GM12878 (cell line): ENCODE measurements around the gene PYGB. TPM values are rescaled to one million over a fixed set of nuclear protein-coding genes. Genes with fewer than 3 reads are reported as not detected.

Experiments
- ATAC-seq: fragments of 200-7000 bp; cut with Tn5 transposase; 3 replicates; pipeline ENCODE4 v1.9.1; 2020; ENCODE audit warnings: mild to moderate bottlenecking, moderate library complexity
- BruUV-seq: library from RNA; stranded (reverse); fragments of 400-500 nt; replicated peaks from 2 replicates; lab custom pipeline; 2021; lab: Mats Ljungman, UMichigan
- CTCF ChIA-PET: fragments of 300-600 bp; sonication (Branson Sonifier 250); formaldehyde crosslinking; extraction: SDS; loops from one replicate; lab custom pipeline; 2021; ENCODE audit warnings: inconsistent platforms; lab: Yijun Ruan, JAX
- POLR2A ChIA-PET: fragments of 350-600 bp; formaldehyde crosslinking; extraction: SDS; loops from one replicate; lab custom pipeline; 2021; ENCODE audit warnings: inconsistent platforms; lab: Charles Lee
- RAD21 ChIA-PET: fragments of 300-600 bp; sonication (Branson Sonifier 250); formaldehyde crosslinking; loops from one replicate; lab custom pipeline; 2023; ENCODE audit warnings: antibody characterized with exemption; ENCODE audit not compliant: unreplicated experiment; lab: Charles Lee
- SMC1A ChIA-PET: fragments of 300-600 bp; sonication (Branson Sonifier 250); formaldehyde crosslinking; loops from one replicate; lab custom pipeline; 2023; ENCODE audit not compliant: unreplicated experiment, uncharacterized antibody; lab: Charles Lee
- DNase-seq: peaks from one replicate; pipeline ENCODE4 v3.0.0-alpha.2; 2011; ENCODE audit warnings: low read depth, low spot score
- FAIRE-seq: peaks from 3 replicates; lab custom pipeline; 2011; peaks lifted over from hg19 to GRCh38; lab: Jason Lieb, UNC
- H2AFZ ChIP-seq: 2 replicates; pipeline ENCODE4 v1.6.0; 2011; ENCODE audit warnings: low read depth, low read length, control low read depth; ENCODE audit not compliant: control insufficient read depth
- H3K27ac ChIP-seq: 2 replicates; pipeline ENCODE4 v1.5.1; 2011; ENCODE audit warnings: control low read depth; ENCODE audit not compliant: control insufficient read depth, insufficient read depth
- H3K27me3 ChIP-seq, 2 experiments: replicated peaks in 1 of 2; 2 replicates each; pipeline versions ENCODE4 v1.6.0 to v1.6.1; 2011; ENCODE audit warnings: low read length in 1 of 2; ENCODE audit not compliant: control insufficient read depth in 2 of 2, insufficient read depth in 2 of 2
- H3K36me3 ChIP-seq, 2 experiments: 2 replicates each; pipeline ENCODE4 v1.5.1; 2011; ENCODE audit warnings: low read length in 1 of 2; ENCODE audit not compliant: control insufficient read depth in 2 of 2, insufficient read depth in 2 of 2
- H3K4me1 ChIP-seq: 2 replicates; pipeline ENCODE4 v1.6.1; 2011; ENCODE audit warnings: mild to moderate bottlenecking, low read length, moderate library complexity, mixed read lengths; ENCODE audit not compliant: control insufficient read depth, insufficient read depth
- H3K4me2 ChIP-seq: 2 replicates; pipeline ENCODE4 v1.6.0; 2011; ENCODE audit warnings: control low read depth; ENCODE audit not compliant: control insufficient read depth, insufficient read depth
- H3K4me3 ChIP-seq: fragments of 200-600 bp; sonication (generic); 2 replicates; pipeline ENCODE4 v1.5.1; 2016
- H3K79me2 ChIP-seq: 2 replicates; pipeline ENCODE4 v1.6.0; 2011; ENCODE audit warnings: low read length; ENCODE audit not compliant: control insufficient read depth, insufficient read depth
- H3K9ac ChIP-seq: 2 replicates; pipeline ENCODE4 v1.8.0; 2011; ENCODE audit warnings: low read length, control low read depth, mixed read lengths; ENCODE audit not compliant: control insufficient read depth, insufficient read depth
- H3K9me3 ChIP-seq: replicated peaks from 3 replicates; pipeline ENCODE4 v1.5.1; 2011; ENCODE audit warnings: mild to moderate bottlenecking, low read length; ENCODE audit not compliant: control insufficient read depth, insufficient read depth
- H4K20me1 ChIP-seq: 2 replicates; pipeline ENCODE4 v1.6.0; 2011; ENCODE audit not compliant: control insufficient read depth, insufficient read depth
- ATF7 ChIP-seq: fragments of 450-650 bp; IDR thresholded peaks from 2 replicates; pipeline ENCODE4 v1.6.1; 2016; ENCODE audit warnings: low read depth, mild to moderate bottlenecking
- E2F4 ChIP-seq: IDR thresholded peaks from 2 replicates; pipeline ENCODE4 v1.6.1; 2012; ENCODE audit warnings: low read depth, low read length, improper control_type of control experiment
- HDAC2 ChIP-seq: fragments of 200-600 bp; sonication (generic); IDR thresholded peaks from 2 replicates; pipeline ENCODE4 v1.6.1; 2017
- HDGF ChIP-seq: fragments of 450-650 bp; IDR thresholded peaks from 2 replicates; pipeline ENCODE4 v1.6.1; 2016; ENCODE audit warnings: antibody characterized with exemption
- JUND ChIP-seq: IDR thresholded peaks from 2 replicates; pipeline ENCODE4 v1.6.1; 2012; ENCODE audit warnings: low read depth, mild to moderate bottlenecking, low read length, improper control_type of control experiment, moderate library complexity
- KDM1A ChIP-seq: fragments of 200-600 bp; sonication (generic); IDR thresholded peaks from 2 replicates; pipeline ENCODE4 v1.6.1; 2016; ENCODE audit warnings: borderline replicate concordance
- LARP7 ChIP-seq: fragments of 450-650 bp; IDR thresholded peaks from 2 replicates; pipeline ENCODE4 v1.6.1; 2017; ENCODE audit warnings: mild to moderate bottlenecking
- RAD51 ChIP-seq: fragments of 450-650 bp; IDR thresholded peaks from 2 replicates; pipeline ENCODE4 v1.6.1; 2016; ENCODE audit warnings: moderate library complexity, mild to moderate bottlenecking, inconsistent platforms
- RB1 ChIP-seq: fragments of 450-650 bp; formaldehyde crosslinking; IDR thresholded peaks from 2 replicates; pipeline ENCODE4 v1.6.1; 2017; ENCODE audit warnings: mild to moderate bottlenecking, borderline replicate concordance
- WGBS: methylation state at CpG from one replicate; pipeline ENCODE4 v1.1.6; 2016; ENCODE audit warnings: low lambda C conversion rate; ENCODE audit not compliant: insufficient replicate concordance, insufficient coverage; ENCODE audit errors: missing lambda C conversion rate; 5-methylcytosine and 5-hydroxymethylcytosine counted together
- in situ Hi-C: fragments of 300-500 bp; cut with MboI; formaldehyde crosslinking; loops from 9 replicates; pipeline ENCODE4 v1.14.3; 2018; ENCODE audit warnings: mixed read lengths
- intact Hi-C: fragments of 100-400 bp; cut with micrococcal nuclease; formaldehyde crosslinking; loops from one replicate; pipeline ENCODE4 v1.14.2; 2022; ENCODE audit not compliant: unreplicated experiment
- polyA plus RNA-seq, 11 experiments: library from polyadenylated mRNA; depleted of rRNA in 4 of 11; unstranded in 6 of 11; stranded (reverse) in 5 of 11; fragments of >200 nt; fragmentation: Nextera tagmentation in 4 of 11; fragmentation: Illumina TruSeq in 1 of 11; extraction: Ambion mirVana in 4 of 11; extraction: Trizol in 1 of 11; gene quantifications; 1 replicate in 1 of 11; 2 replicates in 10 of 11; pipeline versions ENCODE4 v1.2.1 to v1.2.3, GENCODE V29; 2011 to 2016; ENCODE audit warnings: inconsistent platforms in 2 of 11, missing spikeins in 2 of 11, low read depth in 1 of 11
- total RNA-seq, 4 experiments: library from RNA; depleted of rRNA in 3 of 4; stranded (reverse); fragments of >200 nt in 3 of 4; fragmentation: Illumina TruSeq in 1 of 4; extraction: Trizol in 1 of 4; gene quantifications; 2 replicates each; pipeline versions ENCODE4 v1.2.1 to v1.2.3, GENCODE V29; 2013 to 2021

Gene PYGB
- total and polyA plus RNA-seq, 10 of the 15 experiments (the other 5 are each of a cell fraction or from before 2014, with no cell fraction given): 0.34 to 33.5 (median 21.8) TPM

- H3K9ac ChIP-seq: no peak overlapping the region
- no peak overlapping the region for H3K4me2 ChIP-seq
- H3K4me1 ChIP-seq: peaks cover 5% of the 10 kb centered on the region; the same call in 1 of the 2 replicates
- ChIA-PET SMC1A (interaction anchor here (2.7 kb wide), 1 partner anchor 41 kb away, joined by 11 read pairs; the partner anchor contains the start of gene PYGB), POLR2A (no interaction called here), RAD21 (no interaction called here), CTCF (interaction anchor here (1.3 kb wide), 1 partner anchor 211 kb away, joined by 4 read pairs; no protein-coding TSS in a partner anchor)
- no peaks in the 10 kb centered on the region; the same call in 2 of the 3 replicates for H3K9me3 ChIP-seq
- in situ Hi-C loops (no loop called here), intact Hi-C loops (loop anchor here (10.0 kb wide), 1 partner anchor 59 kb away; no protein-coding TSS in a partner anchor)
- WGBS: 74% methylated on average over 21 of the region's 21 CpGs
- no peak overlapping the region for H3K4me3 ChIP-seq
- peaks cover 1 to 2% of the 10 kb centered on the region in 2 experiments; a peak in 2 of 4 replicates for H3K36me3 ChIP-seq
- ATAC-seq: no peak
- FAIRE-seq: no peak
- H3K27ac ChIP-seq: no peak overlapping the region
- TF ChIP-seq RB1: no peak
- no peak for TF ChIP-seq LARP7
- TF ChIP-seq RAD51: no peak
- no peak for TF ChIP-seq HDAC2
- TF ChIP-seq HDGF: no peak
- no peak for TF ChIP-seq JUND
- no peak for TF ChIP-seq KDM1A
- TF ChIP-seq ATF7: no peak
- TF ChIP-seq E2F4: no peak
- H3K27me3 ChIP-seq: no peaks in the 10 kb centered on the region
- DNase-seq: no peak
- no peaks in the 10 kb centered on the region; the same call in 1 of the 2 replicates for H3K79me2 ChIP-seq
- H2AFZ ChIP-seq: no peak overlapping the region
- BruUV-seq: no TSS peak
- no peaks in the 10 kb centered on the region for H4K20me1 ChIP-seq
Observed at GRCh38 chr20:25205277-25206062, 42.4 kb upstream of the PYGB start.
